B cell (primary cell): ENCODE data around the gene CAPG. TPM values are rescaled to one million over a fixed set of nuclear protein-coding genes. Genes with fewer than 3 reads are reported as not detected.
A peak's percentile ranks its signal among the peaks of the same experiment; 100 is the strongest.

Source experiments
- ATAC-seq: fragments of 200-7000 bp; cut with Tn5 transposase; one replicate; pipeline ENCODE4 v1.10.0; 2021; ENCODE audit warnings: low read depth, mild to moderate bottlenecking, moderate number of reproducible peaks, moderate library complexity
- CTCF ChIA-PET: fragments of 350-600 bp; sonication (Branson Sonifier 250); formaldehyde crosslinking; loops from one replicate; lab custom pipeline; 2021; ENCODE audit warnings: antibody characterized with exemption, inconsistent platforms; lab: Charles Lee
- POLR2A ChIA-PET: fragments of 350-600 bp; sonication (Branson Sonifier 250); formaldehyde crosslinking; loops from one replicate; lab custom pipeline; 2021; ENCODE audit warnings: antibody characterized with exemption; lab: Charles Lee
- DNase-seq: peaks from one replicate; pipeline ENCODE4 v3.0.0; 2013
- H2AFZ ChIP-seq: 2 replicates; pipeline ENCODE4 v1.6.1; 2012; ENCODE audit warnings: mild to moderate bottlenecking, low read depth, low read length; ENCODE audit not compliant: insufficient read depth, poor library complexity, severe bottlenecking
- H3K27ac ChIP-seq, 2 donors: 1 replicate in 1 of 2; 2 replicates in 1 of 2; pipeline ENCODE4 v1.5.1; 2012 to 2013; ENCODE audit warnings: low read length in 2 of 2, mild to moderate bottlenecking in 2 of 2, moderate library complexity in 1 of 2
- H3K27me3 ChIP-seq, 4 experiments: fragments of 200-600 bp in 1 of 4; sonication (generic) in 1 of 4; replicated peaks in 1 of 4; 1 replicate in 2 of 4; 2 replicates in 2 of 4; pipeline versions ENCODE4 v1.6.1 to v1.7.0; 2013 to 2016; ENCODE audit warnings: low read length in 3 of 4, mild to moderate bottlenecking in 2 of 4, mixed read lengths in 1 of 4, moderate library complexity in 1 of 4; ENCODE audit not compliant: insufficient read depth in 4 of 4, control insufficient read depth in 3 of 4; ENCODE audit errors: control extremely low read depth in 1 of 4
- H3K36me3 ChIP-seq, 2 experiments: replicated peaks in 1 of 2; 1 replicate in 1 of 2; 2 replicates in 1 of 2; pipeline versions ENCODE4 v1.6.1 to v1.7.1; 2013; ENCODE audit warnings: low read length in 1 of 2; ENCODE audit not compliant: insufficient read depth in 2 of 2, control insufficient read depth in 1 of 2; ENCODE audit errors: control extremely low read depth in 1 of 2, extremely low read depth in 1 of 2
- H3K4me1 ChIP-seq, 2 donors: fragments of 200-600 bp in 1 of 2; sonication (generic) in 1 of 2; 1 replicate in 1 of 2; 2 replicates in 1 of 2; pipeline versions ENCODE4 v1.5.1 to v1.6.1; 2013 to 2017; ENCODE audit warnings: low read length in 2 of 2; ENCODE audit not compliant: control insufficient read depth in 2 of 2, insufficient read depth in 2 of 2
- H3K4me2 ChIP-seq: replicated peaks from 2 replicates; pipeline ENCODE3; 2012; ENCODE audit warnings: mild to moderate bottlenecking, low read depth, low read length; ENCODE audit not compliant: poor library complexity, severe bottlenecking
- H3K4me3 ChIP-seq, 5 experiments: fragments of 200-600 bp in 1 of 5; sonication (generic) in 1 of 5; 1 replicate in 3 of 5; 2 replicates in 2 of 5; pipeline versions ENCODE4 v1.5.1 to v1.7.0; 2011 to 2016; ENCODE audit warnings: low read length in 4 of 5, mild to moderate bottlenecking in 4 of 5, low read depth in 2 of 5, control low read depth in 1 of 5, moderate library complexity in 1 of 5; ENCODE audit not compliant: insufficient read depth in 1 of 5; ENCODE audit errors: control extremely low read depth in 1 of 5, extremely low read depth in 1 of 5
- H3K79me2 ChIP-seq: fragments of 200-600 bp; sonication (generic); one replicate; pipeline ENCODE4 v1.6.0; 2016; ENCODE audit warnings: low read length; ENCODE audit not compliant: control insufficient read depth, insufficient read depth
- H3K9ac ChIP-seq: fragments of 200-600 bp; sonication (generic); 2 replicates; pipeline ENCODE4 v1.6.1; 2017; ENCODE audit warnings: mild to moderate bottlenecking, low read length, moderate library complexity
- H3K9me3 ChIP-seq, 3 donors: one replicate each; pipeline versions ENCODE4 v1.6.1 to v1.7.1; 2013; ENCODE audit warnings: low read length in 2 of 3; ENCODE audit not compliant: control insufficient read depth in 2 of 3, insufficient read depth in 1 of 3; ENCODE audit errors: control extremely low read depth in 1 of 3
- H4K20me1 ChIP-seq: 2 replicates; pipeline ENCODE4 v1.6.0; 2012; ENCODE audit warnings: mild to moderate bottlenecking, low read length; ENCODE audit not compliant: insufficient read depth, control insufficient read depth, poor library complexity, severe bottlenecking
- H3K27ac Mint-ChIP-seq: one replicate; pipeline ENCODE4 v1.8.0; 2021; ENCODE audit warnings: mixed read lengths
- H3K27me3 Mint-ChIP-seq: one replicate; pipeline ENCODE4 v1.8.0; 2021; ENCODE audit warnings: mixed read lengths
- H3K4me1 Mint-ChIP-seq: one replicate; pipeline ENCODE4 v1.8.0; 2021; ENCODE audit warnings: mixed read lengths
- H3K4me3 Mint-ChIP-seq: one replicate; pipeline ENCODE4 v1.8.0; 2021; ENCODE audit warnings: mixed read lengths
- H3K9me3 Mint-ChIP-seq: one replicate; pipeline ENCODE4 v1.8.0; 2022; ENCODE audit warnings: mixed read lengths; ENCODE audit not compliant: insufficient read depth
- CTCF ChIP-seq: fragments of 200-600 bp; IDR thresholded peaks from one replicate; pipeline ENCODE4 v1.8.0; 2022; ENCODE audit warnings: antibody characterized with exemption, mild to moderate bottlenecking
- EZH2 ChIP-seq: IDR thresholded peaks from 2 replicates; pipeline ENCODE4 v1.6.1; 2012; ENCODE audit warnings: borderline replicate concordance, low read depth, mild to moderate bottlenecking, moderate library complexity, low read length; ENCODE audit not compliant: insufficient read depth, poor library complexity, severe bottlenecking
- WGBS: methylation state at CpG from one replicate; pipeline ENCODE4 v1.1.5; 2013; ENCODE audit warnings: missing lambda C conversion rate; ENCODE audit not compliant: insufficient coverage; 5-methylcytosine and 5-hydroxymethylcytosine counted together
- intact Hi-C: fragments of 100-400 bp; cut with micrococcal nuclease; formaldehyde crosslinking; loops from one replicate; pipeline ENCODE4 v1.10.0; 2022
- polyA plus RNA-seq: library from polyadenylated mRNA; depleted of rRNA; stranded (reverse); fragments of >200 nt; gene quantifications from 2 replicates; pipeline ENCODE4 v1.2.3, GENCODE V29; 2012
- total RNA-seq, 2 donors: library from RNA; stranded (reverse); fragments of 120-200 nt in 1 of 2; gene quantifications; 1 replicate in 1 of 2; 2 replicates in 1 of 2; pipeline versions ENCODE4 v1.2.3 to v1.2.4, GENCODE V29; 2013 to 2022

CAPG gene
- total and polyA plus RNA-seq, 2 donors (not counting 1 experiment from before 2014, with no cell fraction given) = 158 to 210 TPM

- Histone ChIP-seq H3K4me1 (peaks cover 19 to 26% of the 10 kb centered on the region in 2 donors), H3K79me2 (peaks cover 57% of the 10 kb centered on the region), H3K9ac (peak overlapping the region; percentile 100), H3K27ac (peak overlapping the region; percentile 45 to 95), H2AFZ (peak overlapping the region; percentile 100), H3K9me3 (no peaks in the 10 kb centered on the region), H3K27me3 (no peaks in the 10 kb centered on the region), H4K20me1 (no peaks in the 10 kb centered on the region), H3K4me3 (peak overlapping the region; percentile 0 to 100 (median 85)), H3K36me3 (peaks cover 0 to 25% of the 10 kb centered on the region in 2 experiments), H3K4me2 (peak overlapping the region; percentile 97)
- ChIA-PET POLR2A (interaction anchor here (0.6 to 2.4 kb wide), 8 partner anchors 27 to 185 kb away, joined by 4 to 25 read pairs (median 6); partner anchors contain the start of genes CAPG, MAT2A, SH2D6 and TGOLN2), CTCF (interaction anchor here (1.2 to 1.8 kb wide), 3 partner anchors 198 to 378 kb away, joined by 3 to 5 read pairs (median 4); no protein-coding TSS in a partner anchor)
- Mint-ChIP-seq H3K4me3 (peak overlapping the region; percentile 95), H3K4me1 (peaks cover 38% of the 10 kb centered on the region), H3K9me3 (no peaks in the 10 kb centered on the region), H3K27ac (peak overlapping the region; percentile 95), H3K27me3 (no peaks in the 10 kb centered on the region)
- ATAC-seq = no peak
- TF ChIP-seq EZH2 (no peak), CTCF (no peak)
- no peak for DNase-seq
- intact Hi-C loops = loop anchor here (1.0 to 5.0 kb wide), 7 partner anchors 26 to 263 kb away; partner anchors contain the start of genes CAPG, GGCX, MAT2A and USP39
- 41% methylated on average over 12 of the region's 16 CpGs for WGBS
These were observed 56.3 kb downstream of the CAPG start for GRCh38 chr2:85353876-85354285.

GRCh38 chr2:85347599-85347998 is 62.6 kb downstream of the CAPG start:
- POLR2A ChIA-PET = no interaction called here
- CTCF ChIA-PET = no interaction called here
- no peak overlapping the region for H3K4me3 Mint-ChIP-seq

More at GRCh38 chr2:85347599-85347998, 62.6 kb downstream of the CAPG start:
- H3K9me3 Mint-ChIP-seq = no peaks in the 10 kb centered on the region
- H3K4me1 Mint-ChIP-seq = peaks cover under 1% of the 10 kb centered on the region
- Histone ChIP-seq H3K36me3 (peaks cover 0 to 38% of the 10 kb centered on the region in 2 experiments), H3K9ac (no peak overlapping the region), H3K4me1 (no peaks in the 10 kb centered on the region), H3K4me3 (no peak overlapping the region), H3K4me2 (no peak overlapping the region), H4K20me1 (no peaks in the 10 kb centered on the region), H3K27ac (no peak overlapping the region), H3K27me3 (no peaks in the 10 kb centered on the region), H2AFZ (no peak overlapping the region), H3K9me3 (no peaks in the 10 kb centered on the region), H3K79me2 (peaks cover 7% of the 10 kb centered on the region)
- 100% methylated on average over 1 of the region's 3 CpGs for WGBS
- TF ChIP-seq EZH2 = no peak
- no peak for TF ChIP-seq CTCF
- intact Hi-C loops = no loop called here
- no peak for ATAC-seq
- no peak for DNase-seq
- no peaks in the 10 kb centered on the region for H3K27me3 Mint-ChIP-seq
- no peak overlapping the region for H3K27ac Mint-ChIP-seq
